PFSK-1 (cell line): ENCODE results near the gene HOXD10.

Experiments
- FOXP2 ChIP-seq: optimal IDR thresholded peaks from 2 replicates; pipeline ENCODE3; 2011; ENCODE audit warnings: borderline replicate concordance, control low read depth, inconsistent platforms; ENCODE audit not compliant: insufficient read depth; ENCODE audit errors: extremely low read length, extremely low read depth
- POLR2AphosphoS5 ChIP-seq: IDR thresholded peaks from 2 replicates; pipeline ENCODE4 v1.6.1; 2012; ENCODE audit warnings: low read depth, mild to moderate bottlenecking, control low read depth, low read length, moderate library complexity
- REST ChIP-seq, 2 experiments: IDR thresholded peaks; 2 replicates each; pipeline versions ENCODE4 v1.6.1 to v1.8.0; 2011 to 2012; ENCODE audit warnings: low read depth in 2 of 2, low read length in 2 of 2, control low read depth in 1 of 2, inconsistent platforms in 1 of 2, mild to moderate bottlenecking in 1 of 2, moderate library complexity in 1 of 2; ENCODE audit not compliant: insufficient read depth in 1 of 2
- SIN3A ChIP-seq: IDR thresholded peaks from 2 replicates; pipeline ENCODE4 v1.6.1; 2012; ENCODE audit warnings: mild to moderate bottlenecking, low read length, moderate library complexity, borderline replicate concordance; ENCODE audit not compliant: insufficient read depth
- TAF1 ChIP-seq: IDR thresholded peaks from 2 replicates; pipeline ENCODE4 v1.6.1; 2012; ENCODE audit warnings: low read length, control low read depth, borderline replicate concordance; ENCODE audit not compliant: insufficient read depth

DNA sequence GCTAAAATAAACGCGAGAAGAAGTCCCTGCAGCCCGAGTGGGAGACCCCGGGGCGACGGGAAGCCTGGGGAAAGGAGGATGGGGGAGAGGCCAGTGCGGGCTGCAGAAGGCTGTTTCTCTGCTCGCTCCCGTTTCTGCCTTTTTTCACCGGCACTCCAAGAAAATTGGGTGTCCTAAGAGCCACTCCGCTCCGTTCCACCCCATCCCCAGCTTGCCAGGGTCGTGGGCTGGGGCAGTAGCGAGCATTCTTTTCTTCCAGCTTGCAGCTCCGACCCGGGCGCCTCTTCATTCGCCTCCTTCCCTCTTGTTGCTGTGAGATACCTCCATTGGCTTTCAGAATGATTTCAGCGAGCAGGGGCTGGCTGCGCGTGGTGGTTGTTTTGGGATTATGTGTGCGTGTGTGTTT, 41.6 kb downstream of the HOXD10 start:
- TF ChIP-seq POLR2AphosphoS5 (no peak), TAF1 (no peak), FOXP2 (no peak), REST (IDR thresholded peaks at IDR 0.05; ENCODE audit: insufficient read depth in 1 of 2, low read depth in 2 of 2, low read length in 2 of 2) (no peak), SIN3A (no peak)
